DND-41 (cell line): ENCODE measurements around the gene DGKI.

Source experiments
- ATAC-seq: fragments of 200-7000 bp; cut with Tn5 transposase; 3 replicates; pipeline ENCODE4 v1.9.1; 2021; ENCODE audit warnings: low read depth; ENCODE audit not compliant: insufficient read depth
- DNase-seq: peaks from one replicate; pipeline ENCODE4 v3.0.0-alpha.2; 2020
- H2AFZ ChIP-seq: 2 replicates; pipeline ENCODE4 v1.6.0; 2012; ENCODE audit warnings: low read depth, low read length
- H3K27ac ChIP-seq: 2 replicates; pipeline ENCODE4 v1.5.1; 2012; ENCODE audit warnings: low read length, inconsistent platforms
- H3K27me3 ChIP-seq: fragments of 200-600 bp; sonication (generic); 2 replicates; pipeline ENCODE4 v1.6.0; 2012; ENCODE audit warnings: low read length, mild to moderate bottlenecking, inconsistent platforms; ENCODE audit not compliant: insufficient read depth, poor library complexity
- H3K36me3 ChIP-seq: 2 replicates; pipeline ENCODE4 v1.5.1; 2012; ENCODE audit warnings: low read length, inconsistent platforms; ENCODE audit not compliant: insufficient read depth
- H3K4me1 ChIP-seq: 2 replicates; pipeline ENCODE4 v1.5.1; 2012; ENCODE audit warnings: mild to moderate bottlenecking, low read length; ENCODE audit not compliant: insufficient read depth
- H3K4me2 ChIP-seq: 2 replicates; pipeline ENCODE4 v1.6.0; 2012; ENCODE audit warnings: mild to moderate bottlenecking, moderate library complexity, low read length, inconsistent platforms; ENCODE audit not compliant: insufficient read depth
- H3K4me3 ChIP-seq, 2 experiments: fragments of 200-600 bp in 1 of 2; shearing (Covaris generic) in 1 of 2; 2 replicates each; pipeline ENCODE4 v1.5.1; 2012 to 2016; ENCODE audit warnings: inconsistent platforms in 2 of 2, low read length in 2 of 2, mild to moderate bottlenecking in 2 of 2, low read depth in 1 of 2, moderate library complexity in 1 of 2
- H3K79me2 ChIP-seq: 2 replicates; pipeline ENCODE4 v1.6.0; 2012; ENCODE audit warnings: low read length, inconsistent platforms; ENCODE audit not compliant: insufficient read depth
- H3K9ac ChIP-seq: 2 replicates; pipeline ENCODE4 v1.6.0; 2012; ENCODE audit warnings: low read depth, mild to moderate bottlenecking, inconsistent platforms, low read length, moderate library complexity
- H3K9me3 ChIP-seq: 2 replicates; pipeline ENCODE4 v1.5.1; 2012; ENCODE audit warnings: low read length, moderate library complexity, mild to moderate bottlenecking, inconsistent platforms; ENCODE audit not compliant: insufficient read depth, severe bottlenecking
- H4K20me1 ChIP-seq: 2 replicates; pipeline ENCODE4 v1.6.0; 2012; ENCODE audit warnings: low read length; ENCODE audit not compliant: insufficient read depth
- EZH2 ChIP-seq: IDR thresholded peaks from 3 replicates; pipeline ENCODE4 v1.6.1; 2012; ENCODE audit warnings: borderline replicate concordance, low read depth, mild to moderate bottlenecking, moderate library complexity, low read length, inconsistent platforms; ENCODE audit not compliant: severe bottlenecking
- TF ChIP-seq, protein P1 (sequence below): IDR thresholded peaks from 2 replicates; pipeline ENCODE4 v1.5.1; 2012; ENCODE audit warnings: borderline replicate concordance, low read length, moderate library complexity, mild to moderate bottlenecking; ENCODE audit not compliant: poor library complexity, severe bottlenecking; ENCODE audit errors: extremely low read depth

Gene DGKI

DNA sequence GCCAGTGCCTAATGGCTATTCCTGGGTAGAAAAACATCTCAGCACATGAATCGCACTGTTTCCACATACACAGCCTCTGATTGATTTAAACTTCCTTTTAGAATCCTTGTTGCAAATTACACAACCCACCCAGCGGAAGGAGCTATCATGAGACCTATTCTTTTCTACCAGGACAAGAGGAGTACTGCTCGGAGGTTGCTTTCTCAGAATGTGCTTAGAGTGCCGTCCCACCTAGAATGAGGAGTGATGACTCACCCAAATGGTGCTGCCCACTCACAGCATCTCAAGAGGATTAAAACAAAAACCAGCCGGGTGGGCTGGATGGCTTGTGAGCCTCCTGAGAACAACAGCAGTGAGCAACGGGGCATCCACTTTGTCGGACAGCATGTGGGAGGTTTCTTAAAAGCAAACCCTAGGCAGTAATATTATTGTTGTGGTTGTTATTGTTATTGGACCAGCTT is 128.9 kb downstream of the DGKI start:
- Histone ChIP-seq H2AFZ (no peak overlapping the region), H4K20me1 (no peaks in the 10 kb centered on the region), H3K4me1 (no peaks in the 10 kb centered on the region), H3K27ac (no peak overlapping the region), H3K4me3 (no peak overlapping the region), H3K9ac (no peak overlapping the region), H3K36me3 (no peaks in the 10 kb centered on the region), H3K4me2 (no peak overlapping the region), H3K9me3 (no peaks in the 10 kb centered on the region), H3K27me3 (peaks cover 3% of the 10 kb centered on the region), H3K79me2 (no peaks in the 10 kb centered on the region)
- no peak for ATAC-seq
- no peak for DNase-seq
- TF ChIP-seq, protein P1, sequence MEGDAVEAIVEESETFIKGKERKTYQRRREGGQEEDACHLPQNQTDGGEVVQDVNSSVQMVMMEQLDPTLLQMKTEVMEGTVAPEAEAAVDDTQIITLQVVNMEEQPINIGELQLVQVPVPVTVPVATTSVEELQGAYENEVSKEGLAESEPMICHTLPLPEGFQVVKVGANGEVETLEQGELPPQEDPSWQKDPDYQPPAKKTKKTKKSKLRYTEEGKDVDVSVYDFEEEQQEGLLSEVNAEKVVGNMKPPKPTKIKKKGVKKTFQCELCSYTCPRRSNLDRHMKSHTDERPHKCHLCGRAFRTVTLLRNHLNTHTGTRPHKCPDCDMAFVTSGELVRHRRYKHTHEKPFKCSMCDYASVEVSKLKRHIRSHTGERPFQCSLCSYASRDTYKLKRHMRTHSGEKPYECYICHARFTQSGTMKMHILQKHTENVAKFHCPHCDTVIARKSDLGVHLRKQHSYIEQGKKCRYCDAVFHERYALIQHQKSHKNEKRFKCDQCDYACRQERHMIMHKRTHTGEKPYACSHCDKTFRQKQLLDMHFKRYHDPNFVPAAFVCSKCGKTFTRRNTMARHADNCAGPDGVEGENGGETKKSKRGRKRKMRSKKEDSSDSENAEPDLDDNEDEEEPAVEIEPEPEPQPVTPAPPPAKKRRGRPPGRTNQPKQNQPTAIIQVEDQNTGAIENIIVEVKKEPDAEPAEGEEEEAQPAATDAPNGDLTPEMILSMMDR = no peak
- TF ChIP-seq EZH2 = no peak

DNA sequence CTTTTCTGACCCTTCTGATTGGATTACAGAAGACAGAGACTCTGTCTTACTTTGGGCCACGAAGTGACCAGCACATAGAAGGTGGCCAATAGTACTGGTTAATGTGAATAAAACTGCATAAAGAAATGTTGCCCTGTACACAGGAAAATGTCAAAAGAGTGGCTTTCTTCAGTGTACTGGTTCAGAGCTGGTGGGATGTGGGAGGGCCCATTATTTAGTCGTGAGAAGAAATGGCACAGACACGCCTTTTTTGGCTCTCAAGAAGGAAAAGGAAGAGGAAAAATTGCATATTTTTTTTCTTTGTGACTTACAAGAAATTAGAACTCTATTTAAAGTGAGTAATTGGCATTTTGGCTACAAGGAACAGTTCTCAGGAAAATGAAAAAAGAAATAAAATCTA is 129.7 kb downstream of the DGKI start:
- no peak overlapping the region for H3K4me3 ChIP-seq
- H3K9me3 ChIP-seq = no peaks in the 10 kb centered on the region
- no peak overlapping the region for H3K27ac ChIP-seq
- ATAC-seq = no peak
- H2AFZ ChIP-seq = no peak overlapping the region
- no peaks in the 10 kb centered on the region for H3K79me2 ChIP-seq
- no peaks in the 10 kb centered on the region for H3K36me3 ChIP-seq
- H3K4me2 ChIP-seq = no peak overlapping the region
- TF ChIP-seq, protein P1 = no peak
- TF ChIP-seq EZH2 = no peak
- no peaks in the 10 kb centered on the region for H3K4me1 ChIP-seq
- no peaks in the 10 kb centered on the region for H4K20me1 ChIP-seq
- no peak for DNase-seq
- peaks cover 3% of the 10 kb centered on the region for H3K27me3 ChIP-seq
- no peak overlapping the region for H3K9ac ChIP-seq

DNA sequence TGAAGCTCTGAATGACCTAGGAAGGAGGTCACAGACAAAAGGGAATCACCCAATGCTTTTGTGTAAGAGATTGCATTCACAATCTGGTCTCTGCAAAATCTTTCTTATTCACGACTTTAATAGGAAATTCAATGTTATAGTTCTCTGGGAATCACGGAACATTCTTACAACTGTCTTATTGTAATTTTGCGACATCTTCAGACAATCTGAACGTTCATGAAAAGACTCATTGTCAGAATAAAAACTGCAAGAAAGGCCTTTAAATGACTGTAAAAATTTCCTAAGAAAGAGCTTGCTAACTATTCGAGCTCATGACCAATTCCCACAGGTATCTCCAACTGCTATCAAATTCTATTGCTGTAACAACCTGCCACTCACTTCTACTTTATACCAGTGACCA is 130.7 kb downstream of the DGKI start:
- Histone ChIP-seq H3K4me1 (no peaks in the 10 kb centered on the region), H3K9me3 (no peaks in the 10 kb centered on the region), H3K79me2 (no peaks in the 10 kb centered on the region), H3K4me2 (no peak overlapping the region), H2AFZ (no peak overlapping the region), H3K4me3 (no peak overlapping the region), H3K36me3 (no peaks in the 10 kb centered on the region), H3K27ac (no peak overlapping the region), H3K27me3 (peaks cover 3% of the 10 kb centered on the region), H3K9ac (no peak overlapping the region), H4K20me1 (no peaks in the 10 kb centered on the region)
- TF ChIP-seq, protein P1 = no peak
- no peak for TF ChIP-seq EZH2
- ATAC-seq (no peak), DNase-seq (no peak)

DNA sequence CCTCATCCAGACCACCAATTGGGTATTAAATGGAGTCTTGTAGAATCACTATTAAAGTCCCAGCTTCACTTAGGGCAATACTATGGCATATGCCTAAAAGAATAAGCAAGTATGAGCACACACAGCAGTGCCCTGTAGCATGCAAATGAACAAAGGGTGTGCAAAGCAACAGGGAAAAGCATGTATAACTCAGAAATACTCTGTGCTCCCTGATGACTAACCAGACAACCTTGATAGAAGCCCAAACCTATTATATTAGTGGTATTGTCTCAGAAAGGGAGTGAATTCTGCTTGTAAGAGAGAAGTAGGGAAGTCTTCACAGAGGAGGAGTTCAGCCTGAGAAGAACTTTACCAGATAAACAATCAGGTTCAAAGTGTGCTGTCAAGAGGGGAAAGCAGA is 131.2 kb downstream of the DGKI start:
- Histone ChIP-seq H3K36me3 (no peaks in the 10 kb centered on the region), H3K9me3 (no peaks in the 10 kb centered on the region), H3K79me2 (no peaks in the 10 kb centered on the region), H3K27ac (no peak overlapping the region), H3K27me3 (peaks cover 3% of the 10 kb centered on the region), H3K4me2 (no peak overlapping the region), H3K4me3 (no peak overlapping the region), H4K20me1 (no peaks in the 10 kb centered on the region), H2AFZ (no peak overlapping the region), H3K9ac (no peak overlapping the region), H3K4me1 (no peaks in the 10 kb centered on the region)
- no peak for ATAC-seq
- no peak for TF ChIP-seq EZH2
- TF ChIP-seq, protein P1 = no peak
- DNase-seq = no peak
